ENCODE results near the gene STAMBP. TPM values are rescaled to one million over a fixed set of nuclear protein-coding genes. Genes with fewer than 3 reads are reported as not detected.

STAMBP gene
- total and polyA plus RNA-seq, 2 of the 13 experiments (the other 11 are each of a cell fraction or from before 2014, with no cell fraction given) = 49.6 to 53.2 TPM

DNA sequence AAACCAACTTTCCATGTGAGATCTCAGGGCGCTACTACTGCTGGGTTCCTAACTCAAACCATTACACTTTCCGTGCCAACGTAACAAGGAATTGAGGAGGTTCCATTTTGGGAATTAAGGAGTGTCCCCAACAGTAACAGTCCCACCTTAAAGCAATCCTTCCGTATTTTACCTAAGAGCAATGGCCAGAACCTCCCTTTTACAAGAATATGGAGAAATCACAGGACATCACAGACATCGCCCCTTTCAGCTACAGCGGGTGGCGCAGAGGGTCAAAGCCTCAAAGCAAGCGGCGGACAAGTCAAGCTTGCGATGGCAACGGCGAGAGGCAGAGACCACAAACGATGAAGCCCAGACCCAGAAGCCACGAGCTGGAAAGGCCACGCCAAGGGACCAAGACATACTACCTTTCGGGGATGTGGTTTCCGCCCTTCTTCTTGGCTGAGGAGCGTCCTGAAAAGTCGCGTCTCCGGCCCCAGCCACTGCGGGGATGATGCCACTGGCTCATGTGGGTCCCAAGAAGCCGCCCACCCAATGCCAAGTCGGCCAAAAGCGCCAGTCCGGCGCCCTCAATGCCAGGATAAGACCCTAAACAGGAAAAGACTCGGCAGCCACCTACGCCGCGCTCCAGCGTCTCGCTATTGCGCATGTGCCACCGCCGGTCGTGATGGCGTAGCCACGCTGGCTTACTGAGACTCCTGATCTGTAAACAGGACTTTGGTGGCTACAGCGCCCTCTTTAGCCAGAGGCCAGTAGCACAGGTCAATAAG, 49.1 kb upstream of the STAMBP start, which contains the start of gene DUSP11 (continued):
- TF ChIP-seq, protein P1, sequence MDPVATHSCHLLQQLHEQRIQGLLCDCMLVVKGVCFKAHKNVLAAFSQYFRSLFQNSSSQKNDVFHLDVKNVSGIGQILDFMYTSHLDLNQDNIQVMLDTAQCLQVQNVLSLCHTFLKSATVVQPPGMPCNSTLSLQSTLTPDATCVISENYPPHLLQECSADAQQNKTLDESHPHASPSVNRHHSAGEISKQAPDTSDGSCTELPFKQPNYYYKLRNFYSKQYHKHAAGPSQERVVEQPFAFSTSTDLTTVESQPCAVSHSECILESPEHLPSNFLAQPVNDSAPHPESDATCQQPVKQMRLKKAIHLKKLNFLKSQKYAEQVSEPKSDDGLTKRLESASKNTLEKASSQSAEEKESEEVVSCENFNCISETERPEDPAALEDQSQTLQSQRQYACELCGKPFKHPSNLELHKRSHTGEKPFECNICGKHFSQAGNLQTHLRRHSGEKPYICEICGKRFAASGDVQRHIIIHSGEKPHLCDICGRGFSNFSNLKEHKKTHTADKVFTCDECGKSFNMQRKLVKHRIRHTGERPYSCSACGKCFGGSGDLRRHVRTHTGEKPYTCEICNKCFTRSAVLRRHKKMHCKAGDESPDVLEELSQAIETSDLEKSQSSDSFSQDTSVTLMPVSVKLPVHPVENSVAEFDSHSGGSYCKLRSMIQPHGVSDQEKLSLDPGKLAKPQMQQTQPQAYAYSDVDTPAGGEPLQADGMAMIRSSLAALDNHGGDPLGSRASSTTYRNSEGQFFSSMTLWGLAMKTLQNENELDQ (CRISPR knock-in tag; IDR thresholded peaks at IDR 0.05; ENCODE audit: borderline replicate concordance) = no peak
- TF ChIP-seq, protein P2, sequence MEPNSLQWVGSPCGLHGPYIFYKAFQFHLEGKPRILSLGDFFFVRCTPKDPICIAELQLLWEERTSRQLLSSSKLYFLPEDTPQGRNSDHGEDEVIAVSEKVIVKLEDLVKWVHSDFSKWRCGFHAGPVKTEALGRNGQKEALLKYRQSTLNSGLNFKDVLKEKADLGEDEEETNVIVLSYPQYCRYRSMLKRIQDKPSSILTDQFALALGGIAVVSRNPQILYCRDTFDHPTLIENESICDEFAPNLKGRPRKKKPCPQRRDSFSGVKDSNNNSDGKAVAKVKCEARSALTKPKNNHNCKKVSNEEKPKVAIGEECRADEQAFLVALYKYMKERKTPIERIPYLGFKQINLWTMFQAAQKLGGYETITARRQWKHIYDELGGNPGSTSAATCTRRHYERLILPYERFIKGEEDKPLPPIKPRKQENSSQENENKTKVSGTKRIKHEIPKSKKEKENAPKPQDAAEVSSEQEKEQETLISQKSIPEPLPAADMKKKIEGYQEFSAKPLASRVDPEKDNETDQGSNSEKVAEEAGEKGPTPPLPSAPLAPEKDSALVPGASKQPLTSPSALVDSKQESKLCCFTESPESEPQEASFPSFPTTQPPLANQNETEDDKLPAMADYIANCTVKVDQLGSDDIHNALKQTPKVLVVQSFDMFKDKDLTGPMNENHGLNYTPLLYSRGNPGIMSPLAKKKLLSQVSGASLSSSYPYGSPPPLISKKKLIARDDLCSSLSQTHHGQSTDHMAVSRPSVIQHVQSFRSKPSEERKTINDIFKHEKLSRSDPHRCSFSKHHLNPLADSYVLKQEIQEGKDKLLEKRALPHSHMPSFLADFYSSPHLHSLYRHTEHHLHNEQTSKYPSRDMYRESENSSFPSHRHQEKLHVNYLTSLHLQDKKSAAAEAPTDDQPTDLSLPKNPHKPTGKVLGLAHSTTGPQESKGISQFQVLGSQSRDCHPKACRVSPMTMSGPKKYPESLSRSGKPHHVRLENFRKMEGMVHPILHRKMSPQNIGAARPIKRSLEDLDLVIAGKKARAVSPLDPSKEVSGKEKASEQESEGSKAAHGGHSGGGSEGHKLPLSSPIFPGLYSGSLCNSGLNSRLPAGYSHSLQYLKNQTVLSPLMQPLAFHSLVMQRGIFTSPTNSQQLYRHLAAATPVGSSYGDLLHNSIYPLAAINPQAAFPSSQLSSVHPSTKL (CRISPR knock-in tag; IDR thresholded peaks at IDR 0.05) = peak; percentile 65
- TF ChIP-seq ZNF33B (CRISPR knock-in tag; IDR thresholded peaks at IDR 0.05) (peak; percentile 85; the same call in 1 of the 2 replicates), MIXL1 (CRISPR knock-in tag; IDR thresholded peaks at IDR 0.05) (peak; percentile 54; the same call in 1 of the 2 replicates), ZNF816 (CRISPR knock-in tag; IDR thresholded peaks at IDR 0.05; ENCODE audit: borderline replicate concordance) (no peak), AKAP8 (CRISPR knock-in tag; IDR thresholded peaks at IDR 0.05) (0 out of 2 replicates have a peak, but pooled peaks have one; percentile 66), MTF2 (CRISPR knock-in tag; IDR thresholded peaks at IDR 0.05; ENCODE audit: borderline replicate concordance) (no peak), ZNF660 (CRISPR knock-in tag; IDR thresholded peaks at IDR 0.05; ENCODE audit: borderline replicate concordance, low read depth) (no peak), RFXANK (CRISPR knock-in tag; IDR thresholded peaks at IDR 0.05) (0 out of 2 replicates have a peak, but pooled peaks have one; percentile 59), ONECUT2 (CRISPR knock-in tag; IDR thresholded peaks at IDR 0.05) (0 out of 2 replicates have a peak, but pooled peaks have one; percentile 29), PRPF4 (IDR thresholded peaks at IDR 0.05; ENCODE audit: low read depth, low read length, poor library complexity, severe bottlenecking) (no peak), REXO4 (CRISPR knock-in tag; IDR thresholded peaks at IDR 0.05; ENCODE audit: borderline replicate concordance) (no peak), SMC3 (IDR thresholded peaks at IDR 0.05; ENCODE audit: low read length) (peak; percentile 52), IKZF4 (CRISPR knock-in tag; IDR thresholded peaks at IDR 0.05; ENCODE audit: borderline replicate concordance, low read depth, not compliant biosample characterization) (no peak), CEBPG (CRISPR knock-in tag; IDR thresholded peaks at IDR 0.05) (peak; percentile 61), MED13 (CRISPR knock-in tag; IDR thresholded peaks at IDR 0.05) (no peak)
- TF ChIP-seq, protein P3, sequence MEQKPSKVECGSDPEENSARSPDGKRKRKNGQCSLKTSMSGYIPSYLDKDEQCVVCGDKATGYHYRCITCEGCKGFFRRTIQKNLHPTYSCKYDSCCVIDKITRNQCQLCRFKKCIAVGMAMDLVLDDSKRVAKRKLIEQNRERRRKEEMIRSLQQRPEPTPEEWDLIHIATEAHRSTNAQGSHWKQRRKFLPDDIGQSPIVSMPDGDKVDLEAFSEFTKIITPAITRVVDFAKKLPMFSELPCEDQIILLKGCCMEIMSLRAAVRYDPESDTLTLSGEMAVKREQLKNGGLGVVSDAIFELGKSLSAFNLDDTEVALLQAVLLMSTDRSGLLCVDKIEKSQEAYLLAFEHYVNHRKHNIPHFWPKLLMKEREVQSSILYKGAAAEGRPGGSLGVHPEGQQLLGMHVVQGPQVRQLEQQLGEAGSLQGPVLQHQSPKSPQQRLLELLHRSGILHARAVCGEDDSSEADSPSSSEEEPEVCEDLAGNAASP (CRISPR knock-in tag; IDR thresholded peaks at IDR 0.05; ENCODE audit: borderline replicate concordance) = peak; percentile 84
- TF ChIP-seq, protein P4, sequence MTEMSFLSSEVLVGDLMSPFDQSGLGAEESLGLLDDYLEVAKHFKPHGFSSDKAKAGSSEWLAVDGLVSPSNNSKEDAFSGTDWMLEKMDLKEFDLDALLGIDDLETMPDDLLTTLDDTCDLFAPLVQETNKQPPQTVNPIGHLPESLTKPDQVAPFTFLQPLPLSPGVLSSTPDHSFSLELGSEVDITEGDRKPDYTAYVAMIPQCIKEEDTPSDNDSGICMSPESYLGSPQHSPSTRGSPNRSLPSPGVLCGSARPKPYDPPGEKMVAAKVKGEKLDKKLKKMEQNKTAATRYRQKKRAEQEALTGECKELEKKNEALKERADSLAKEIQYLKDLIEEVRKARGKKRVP (CRISPR knock-in tag; IDR thresholded peaks at IDR 0.05) = no peak
- TF ChIP-seq, protein P5, sequence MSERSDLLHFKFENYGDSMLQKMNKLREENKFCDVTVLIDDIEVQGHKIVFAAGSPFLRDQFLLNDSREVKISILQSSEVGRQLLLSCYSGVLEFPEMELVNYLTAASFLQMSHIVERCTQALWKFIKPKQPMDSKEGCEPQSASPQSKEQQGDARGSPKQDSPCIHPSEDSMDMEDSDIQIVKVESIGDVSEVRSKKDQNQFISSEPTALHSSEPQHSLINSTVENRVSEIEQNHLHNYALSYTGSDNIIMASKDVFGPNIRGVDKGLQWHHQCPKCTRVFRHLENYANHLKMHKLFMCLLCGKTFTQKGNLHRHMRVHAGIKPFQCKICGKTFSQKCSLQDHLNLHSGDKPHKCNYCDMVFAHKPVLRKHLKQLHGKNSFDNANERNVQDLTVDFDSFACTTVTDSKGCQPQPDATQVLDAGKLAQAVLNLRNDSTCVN (CRISPR knock-in tag; IDR thresholded peaks at IDR 0.05; ENCODE audit: borderline replicate concordance) = peak; percentile 82; the same call in 1 of the 2 replicates
